Cortex of kidney (tissue), 1 donor: ENCODE data around the gene PECR.
"Not testable (repeated sequence)": the region's sequence is repeated elsewhere in the genome, so short reads cannot be mapped to it uniquely, and the experiment has no call there.

Experiments
- DNase-seq: peaks from one replicate; lab custom pipeline; 2025; lab: John Stamatoyannopoulos, UW

The PECR gene

GRCh38 chr2:216104691-216105090 is 23.1 kb upstream of the PECR start:
- no peak for DNase-seq

GRCh38 chr2:216103213-216103612 is 21.6 kb upstream of the PECR start:
- no peak for DNase-seq

- DNase-seq = no peak
Measured at GRCh38 chr2:216101109-216101508, 19.5 kb upstream of the PECR start.

GRCh38 chr2:216098421-216099334 is 17.1 kb upstream of the PECR start:
- no peak for DNase-seq

- no peak for DNase-seq
Measured at GRCh38 chr2:216094701-216095100, 13.1 kb upstream of the PECR start.

- no peak for DNase-seq
Measured at GRCh38 chr2:216092646-216093045, 11.0 kb upstream of the PECR start.

GRCh38 chr2:216090369-216090786 is 8.8 kb upstream of the PECR start:
- DNase-seq = no peak

- no peak for DNase-seq
Measured at GRCh38 chr2:216086207-216086893, 4.7 kb upstream of the PECR start.

GRCh38 chr2:216084547-216084946 is 2.9 kb upstream of the PECR start:
- DNase-seq = no peak

- DNase-seq = no peak
Measured at GRCh38 chr2:216083464-216084281, 2.1 kb upstream of the PECR start.

GRCh38 chr2:216082805-216083204 is 1.2 kb upstream of the PECR start:
- no peak for DNase-seq

- no peak for DNase-seq
Measured at GRCh38 chr2:216082117-216082711, 605 bp upstream of the PECR start.

GRCh38 chr2:216081012-216081411 is 597 bp downstream of the PECR start:
- no peak for DNase-seq

- DNase-seq = not testable (repeated sequence)
Measured at GRCh38 chr2:216080048-216080447, 1.6 kb downstream of the PECR start.

- no peak for DNase-seq
Measured at GRCh38 chr2:216078776-216079175, 2.8 kb downstream of the PECR start.

GRCh38 chr2:216075510-216076485 is 5.8 kb downstream of the PECR start:
- no peak for DNase-seq

- no peak for DNase-seq
Measured at GRCh38 chr2:216074794-216075193, 6.8 kb downstream of the PECR start.

- no peak for DNase-seq
Measured at GRCh38 chr2:216074380-216074779, 7.2 kb downstream of the PECR start.

- no peak for DNase-seq
Measured at GRCh38 chr2:216073773-216074172, 7.8 kb downstream of the PECR start.

- DNase-seq = no peak
Measured at GRCh38 chr2:216072473-216072872, 9.1 kb downstream of the PECR start.
